ENCODE data around the gene CFTR. TPM values are rescaled to one million over a fixed set of nuclear protein-coding genes. Genes with fewer than 3 reads are reported as not detected.

Gene CFTR
- total and polyA plus RNA-seq, 2 donors (not counting 1 experiment from before 2014, with no cell fraction given), result under 0.01 to 0.25 TPM

GRCh38 chr7:117659531-117660011 is 179.7 kb downstream of the CFTR start:
- no peaks in the 10 kb centered on the region for H4K20me1 ChIP-seq (ENCODE audit: control insufficient read depth, extremely low read depth, insufficient read depth, low read length)
- peak; percentile 23 to 57 for DNase-seq (ENCODE audit: low read depth in 2 of 2)
- no peak overlapping the region for H2AFZ ChIP-seq (ENCODE audit: low read length)
- no peak overlapping the region for H3K9ac ChIP-seq (ENCODE audit: insufficient read depth, low read length)
- no peaks in the 10 kb centered on the region for H3K9me3 ChIP-seq (ENCODE audit: control insufficient read depth, insufficient read depth, low read depth, low read length)
- H3K79me2 ChIP-seq (ENCODE audit: control insufficient read depth, insufficient read depth, low read length), result no peaks in the 10 kb centered on the region
- H3K4me1 ChIP-seq (ENCODE audit: control insufficient read depth, extremely low read depth, insufficient read depth, low read length), result no peaks in the 10 kb centered on the region
- no peaks in the 10 kb centered on the region for H3K27me3 ChIP-seq (ENCODE audit: control insufficient read depth, insufficient read depth, low read length)
- H3K4me3 ChIP-seq (replicated peaks in 1 of 4; ENCODE audit: control extremely low read depth in 1 of 4, insufficient read depth in 1 of 4, low read depth in 3 of 4, low read length in 4 of 4), result no peak overlapping the region
- TF ChIP-seq EZH2 (IDR thresholded peaks at IDR 0.05; ENCODE audit: low read length, missing control alignments) (no peak), CTCF (conservative IDR thresholded peaks at IDR 0.05 in 1 of 2, IDR thresholded peaks at IDR 0.05 in 1 of 2; ENCODE audit: low read depth in 1 of 2, low read length in 2 of 2) (no peak)
- no peaks in the 10 kb centered on the region for H3K36me3 ChIP-seq (ENCODE audit: control insufficient read depth, insufficient read depth, low read length)
- no peak overlapping the region for H3K27ac ChIP-seq (ENCODE audit: insufficient read depth, low read length)
- H3K4me2 ChIP-seq (ENCODE audit: extremely low read depth, insufficient read depth, low read length), result no peak overlapping the region

DNA sequence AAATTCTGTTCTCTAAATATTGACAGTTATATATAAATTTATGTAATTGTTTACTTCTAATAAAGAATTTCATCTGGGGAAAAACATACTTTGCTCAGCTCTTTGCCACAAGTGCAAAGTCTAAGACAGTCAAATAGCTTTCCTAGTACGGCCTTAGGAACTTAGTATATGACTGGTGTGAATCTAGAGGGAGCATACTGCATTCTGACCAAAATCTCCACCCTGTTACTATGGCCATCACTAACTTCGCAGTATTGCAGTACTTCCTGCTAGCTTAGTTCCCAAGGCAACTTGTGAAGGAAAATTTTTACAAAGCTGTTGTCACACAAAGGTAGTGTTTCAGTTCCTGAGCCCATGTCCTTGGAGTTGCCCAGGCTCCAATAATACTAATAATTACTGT is 181.5 kb downstream of the CFTR start:
- Histone ChIP-seq H3K27ac (ENCODE audit: insufficient read depth, low read length) (no peak overlapping the region), H3K4me1 (ENCODE audit: control insufficient read depth, extremely low read depth, insufficient read depth, low read length) (peaks cover 6% of the 10 kb centered on the region), H4K20me1 (ENCODE audit: control insufficient read depth, extremely low read depth, insufficient read depth, low read length) (no peaks in the 10 kb centered on the region), H3K79me2 (ENCODE audit: control insufficient read depth, insufficient read depth, low read length) (no peaks in the 10 kb centered on the region), H3K4me3 (replicated peaks in 1 of 4; ENCODE audit: control extremely low read depth in 1 of 4, insufficient read depth in 1 of 4, low read depth in 3 of 4, low read length in 4 of 4) (no peak overlapping the region), H3K9me3 (ENCODE audit: control insufficient read depth, insufficient read depth, low read depth, low read length) (no peaks in the 10 kb centered on the region), H3K9ac (ENCODE audit: insufficient read depth, low read length) (no peak overlapping the region), H2AFZ (ENCODE audit: low read length) (no peak overlapping the region), H3K36me3 (ENCODE audit: control insufficient read depth, insufficient read depth, low read length) (no peaks in the 10 kb centered on the region), H3K27me3 (ENCODE audit: control insufficient read depth, insufficient read depth, low read length) (no peaks in the 10 kb centered on the region), H3K4me2 (ENCODE audit: extremely low read depth, insufficient read depth, low read length) (no peak overlapping the region)
- TF ChIP-seq CTCF (conservative IDR thresholded peaks at IDR 0.05 in 1 of 2, IDR thresholded peaks at IDR 0.05 in 1 of 2; ENCODE audit: low read depth in 1 of 2, low read length in 2 of 2) (no peak), EZH2 (IDR thresholded peaks at IDR 0.05; ENCODE audit: low read length, missing control alignments) (no peak)
- DNase-seq (ENCODE audit: low read depth in 2 of 2), result no peak

- Histone ChIP-seq H3K36me3 (ENCODE audit: control insufficient read depth, insufficient read depth, low read length) (no peaks in the 10 kb centered on the region), H3K4me3 (replicated peaks in 1 of 4; ENCODE audit: control extremely low read depth in 1 of 4, insufficient read depth in 1 of 4, low read depth in 3 of 4, low read length in 4 of 4) (no peak overlapping the region), H3K9me3 (ENCODE audit: control insufficient read depth, insufficient read depth, low read depth, low read length) (no peaks in the 10 kb centered on the region), H3K4me1 (ENCODE audit: control insufficient read depth, extremely low read depth, insufficient read depth, low read length) (peaks cover 9% of the 10 kb centered on the region), H3K9ac (ENCODE audit: insufficient read depth, low read length) (no peak overlapping the region), H3K27ac (ENCODE audit: insufficient read depth, low read length) (no peak overlapping the region), H3K4me2 (ENCODE audit: extremely low read depth, insufficient read depth, low read length) (no peak overlapping the region), H2AFZ (ENCODE audit: low read length) (no peak overlapping the region), H4K20me1 (ENCODE audit: control insufficient read depth, extremely low read depth, insufficient read depth, low read length) (no peaks in the 10 kb centered on the region), H3K79me2 (ENCODE audit: control insufficient read depth, insufficient read depth, low read length) (no peaks in the 10 kb centered on the region), H3K27me3 (ENCODE audit: control insufficient read depth, insufficient read depth, low read length) (no peaks in the 10 kb centered on the region)
- no peak for DNase-seq (ENCODE audit: low read depth in 2 of 2)
- TF ChIP-seq EZH2 (IDR thresholded peaks at IDR 0.05; ENCODE audit: low read length, missing control alignments), result no peak
- no peak for TF ChIP-seq CTCF (conservative IDR thresholded peaks at IDR 0.05 in 1 of 2, IDR thresholded peaks at IDR 0.05 in 1 of 2; ENCODE audit: low read depth in 1 of 2, low read length in 2 of 2)
Observed at GRCh38 chr7:117664047-117664446, 184.2 kb downstream of the CFTR start.

Data from fibroblast of lung (primary cell).